H1 (cell line): ENCODE data around the gene SH2B2. TPM values are rescaled to one million over a fixed set of nuclear protein-coding genes. Genes with fewer than 3 reads are reported as not detected.

ENCODE experiments used
- CTCF ChIA-PET: fragments of 300-600 bp; sonication (Branson Sonifier 250); formaldehyde crosslinking; loops from one replicate; lab custom pipeline; 2021; ENCODE audit not compliant: partially characterized antibody; lab: Charles Lee
- POLR2A ChIA-PET: fragments of 300-600 bp; sonication (Branson Sonifier 250); formaldehyde crosslinking; loops from one replicate; lab custom pipeline; 2021; ENCODE audit warnings: inconsistent platforms; ENCODE audit not compliant: partially characterized antibody; lab: Charles Lee
- DNase-seq, 2 experiments: peaks; one replicate each; pipeline versions ENCODE4 v3.0.0 to v3.0.0-alpha.2; 2010 to 2022; ENCODE audit warnings: low spot score in 2 of 2, low read depth in 1 of 2, mixed read lengths in 1 of 2
- FAIRE-seq: peaks from 2 replicates; lab custom pipeline; 2011; peaks lifted over from hg19 to GRCh38; lab: Jason Lieb, UNC
- H2AFZ ChIP-seq: 2 replicates; pipeline ENCODE4 v1.8.1; 2012; ENCODE audit warnings: low read length, inconsistent platforms
- H2AK5ac ChIP-seq: 2 replicates; pipeline ENCODE4 v1.6.1; 2013; ENCODE audit warnings: low read depth, low read length
- H2BK120ac ChIP-seq: replicated peaks from 2 replicates; pipeline ENCODE3; 2013; ENCODE audit warnings: low read depth, low read length, inconsistent platforms
- H2BK12ac ChIP-seq: 2 replicates; pipeline ENCODE4 v1.6.1; 2013; ENCODE audit warnings: low read depth, low read length
- H2BK15ac ChIP-seq: 2 replicates; pipeline ENCODE4 v1.6.1; 2013; ENCODE audit warnings: low read length
- H2BK20ac ChIP-seq: 2 replicates; pipeline ENCODE4 v1.6.1; 2013; ENCODE audit warnings: low read length
- H2BK5ac ChIP-seq: 2 replicates; pipeline ENCODE4 v1.6.1; 2013; ENCODE audit warnings: low read depth, low read length
- H3K14ac ChIP-seq: 2 replicates; pipeline ENCODE4 v1.6.1; 2013; ENCODE audit warnings: inconsistent platforms; ENCODE audit not compliant: insufficient read length
- H3K18ac ChIP-seq: 2 replicates; pipeline ENCODE4 v1.6.1; 2013; ENCODE audit warnings: low read length; ENCODE audit errors: extremely low read depth
- H3K23ac ChIP-seq: 2 replicates; pipeline ENCODE4 v1.6.1; 2013; ENCODE audit warnings: inconsistent platforms; ENCODE audit not compliant: insufficient read length
- H3K23me2 ChIP-seq: 2 replicates; pipeline ENCODE4 v1.6.1; 2013; ENCODE audit warnings: low read depth, low read length
- H3K27ac ChIP-seq: 2 replicates; pipeline ENCODE4 v1.6.1; 2011; ENCODE audit warnings: low read depth, low read length, inconsistent platforms
- H3K27me3 ChIP-seq, 4 experiments: replicated peaks in 1 of 4; 1 replicate in 1 of 4; 2 replicates in 3 of 4; pipeline versions ENCODE4 v1.6.1 to v1.8.1; 2011 to 2013; ENCODE audit warnings: low read length in 3 of 4, mild to moderate bottlenecking in 3 of 4, inconsistent platforms in 2 of 4, mixed read lengths in 2 of 4, moderate library complexity in 1 of 4; ENCODE audit not compliant: control insufficient read depth in 3 of 4, insufficient read depth in 3 of 4; ENCODE audit errors: extremely low read depth in 1 of 4
- H3K36me3 ChIP-seq, 4 experiments: 2 replicates each; pipeline versions ENCODE4 v1.6.1 to v1.8.1; 2011 to 2013; ENCODE audit warnings: mild to moderate bottlenecking in 4 of 4, low read length in 3 of 4, moderate library complexity in 2 of 4, control low read depth in 1 of 4, inconsistent platforms in 1 of 4; ENCODE audit not compliant: insufficient read depth in 4 of 4, control insufficient read depth in 2 of 4
- H3K4ac ChIP-seq: replicated peaks from 2 replicates; pipeline ENCODE3; 2013; ENCODE audit warnings: low read length, low read depth, mixed read lengths, inconsistent platforms; ENCODE audit not compliant: insufficient read length
- H3K4me1 ChIP-seq, 4 experiments: replicated peaks in 1 of 4; 1 replicate in 1 of 4; 2 replicates in 3 of 4; pipeline versions ENCODE4 v1.6.1 to v1.8.1; 2011 to 2013; ENCODE audit warnings: low read length in 3 of 4, inconsistent platforms in 2 of 4, mixed read lengths in 1 of 4; ENCODE audit not compliant: insufficient read depth in 4 of 4, control insufficient read depth in 3 of 4
- H3K4me2 ChIP-seq, 2 experiments: 2 replicates each; pipeline versions ENCODE4 v1.6.1 to v1.8.1; 2011 to 2013; ENCODE audit warnings: low read depth in 2 of 2, low read length in 2 of 2, control low read depth in 1 of 2, inconsistent platforms in 1 of 2, mild to moderate bottlenecking in 1 of 2; ENCODE audit not compliant: insufficient read depth in 1 of 2
- H3K4me3 ChIP-seq, 4 experiments: fragments of 200-600, 300-600 bp in 1 of 4; sonication (generic), shearing (Covaris generic), sonication (Bioruptor Twin) in 1 of 4; 2 replicates each; pipeline versions ENCODE4 v1.5.1 to v1.8.1; 2011 to 2016; ENCODE audit warnings: low read length in 4 of 4, low read depth in 3 of 4, control low read depth in 2 of 4, inconsistent platforms in 2 of 4, mild to moderate bottlenecking in 2 of 4, mixed read lengths in 1 of 4, moderate library complexity in 1 of 4; ENCODE audit not compliant: insufficient read depth in 2 of 4; ENCODE audit errors: extremely low read depth in 1 of 4
- H3K56ac ChIP-seq: replicated peaks from 2 replicates; pipeline ENCODE3; 2013; ENCODE audit warnings: low read depth, mild to moderate bottlenecking, mixed read lengths, low read length, inconsistent platforms; ENCODE audit not compliant: insufficient read length
- H3K79me1 ChIP-seq: 2 replicates; pipeline ENCODE4 v1.6.1; 2013; ENCODE audit warnings: low read depth, low read length, control low read depth
- H3K79me2 ChIP-seq, 2 experiments: 2 replicates each; pipeline versions ENCODE4 v1.6.1 to v1.8.1; 2012 to 2013; ENCODE audit warnings: low read length in 2 of 2, mild to moderate bottlenecking in 2 of 2, inconsistent platforms in 1 of 2; ENCODE audit not compliant: insufficient read depth in 2 of 2, control insufficient read depth in 1 of 2
- H3K9ac ChIP-seq, 4 experiments: replicated peaks in 1 of 4; 1 replicate in 1 of 4; 2 replicates in 3 of 4; pipeline versions ENCODE4 v1.6.1 to v1.8.1; 2011 to 2013; ENCODE audit warnings: low read depth in 3 of 4, low read length in 3 of 4, control low read depth in 2 of 4, mild to moderate bottlenecking in 2 of 4, moderate library complexity in 2 of 4, inconsistent platforms in 1 of 4; ENCODE audit errors: extremely low read depth in 1 of 4
- H3K9me3 ChIP-seq, 2 experiments: 2 replicates each; pipeline versions ENCODE4 v1.6.1 to v1.8.1; 2012 to 2013; ENCODE audit warnings: mild to moderate bottlenecking in 2 of 2, moderate library complexity in 2 of 2, control low read depth in 1 of 2, inconsistent platforms in 1 of 2, low read depth in 1 of 2, low read length in 1 of 2, mixed read lengths in 1 of 2; ENCODE audit not compliant: insufficient read depth in 2 of 2
- H4K20me1 ChIP-seq, 2 experiments: replicated peaks in 1 of 2; 2 replicates each; pipeline versions ENCODE3 to v1.8.1; 2011 to 2013; ENCODE audit warnings: inconsistent platforms in 2 of 2, low read length in 2 of 2, mild to moderate bottlenecking in 1 of 2; ENCODE audit not compliant: insufficient read depth in 2 of 2, control insufficient read depth in 1 of 2
- H4K5ac ChIP-seq: 2 replicates; pipeline ENCODE4 v1.6.1; 2013; ENCODE audit warnings: low read length, low read depth, mixed read lengths, inconsistent platforms; ENCODE audit not compliant: insufficient read length
- H4K8ac ChIP-seq: 2 replicates; pipeline ENCODE4 v1.8.0; 2013; ENCODE audit warnings: mild to moderate bottlenecking, moderate library complexity, low read length, inconsistent platforms; ENCODE audit not compliant: insufficient read depth; ENCODE audit errors: extremely low read depth
- H4K91ac ChIP-seq: replicated peaks from 2 replicates; pipeline ENCODE3; 2013; ENCODE audit warnings: low read length, mixed read lengths, inconsistent platforms; ENCODE audit not compliant: insufficient read length
- BCL11A ChIP-seq, 2 experiments: IDR thresholded peaks; one replicate each; pipeline ENCODE4 v1.6.1; 2011; ENCODE audit warnings: low read depth in 2 of 2, low read length in 2 of 2, mild to moderate bottlenecking in 2 of 2
- CEBPB ChIP-seq: IDR thresholded peaks from 2 replicates; pipeline ENCODE4 v1.6.1; 2012; ENCODE audit warnings: low read depth, low read length
- PHF8 ChIP-seq: fragments of 200-600 bp; sonication (generic); conservative IDR thresholded peaks from 2 replicates; pipeline ENCODE4 v1.7.1; 2012; ENCODE audit warnings: low read depth, mild to moderate bottlenecking, inconsistent platforms, low read length, moderate library complexity
- SIX5 ChIP-seq: IDR thresholded peaks from 2 replicates; pipeline ENCODE4 v1.6.1; 2011; ENCODE audit warnings: mild to moderate bottlenecking, low read depth, low read length
- SP1 ChIP-seq: IDR thresholded peaks from 2 replicates; pipeline ENCODE4 v1.6.1; 2011; ENCODE audit warnings: low read depth, low read length
- TEAD4 ChIP-seq: IDR thresholded peaks from 2 replicates; pipeline ENCODE4 v1.6.1; 2012; ENCODE audit warnings: low read depth, low read length, inconsistent platforms, mixed read lengths
- WGBS, 2 experiments: shearing (Covaris generic) in 1 of 2; methylation state at CpG; one replicate each; pipeline versions ENCODE4 v1.1.6 to v1.1.7; 2013 to 2015; ENCODE audit warnings: low lambda C conversion rate in 2 of 2, mixed read lengths in 2 of 2, inconsistent platforms in 1 of 2, low coverage in 1 of 2, missing lambda C conversion rate in 1 of 2; ENCODE audit not compliant: insufficient replicate concordance in 2 of 2, insufficient coverage in 1 of 2, insufficient read length in 1 of 2; ENCODE audit errors: extremely low coverage in 1 of 2, missing lambda C conversion rate in 1 of 2; 5-methylcytosine and 5-hydroxymethylcytosine counted together
- polyA plus RNA-seq, 7 experiments: library from polyadenylated mRNA; depleted of rRNA in 3 of 7; stranded (reverse) in 5 of 7; unstranded in 2 of 7; fragments of >200 nt in 5 of 7; fragments of 200-250 nt in 2 of 7; gene quantifications; 1 replicate in 5 of 7; 2 replicates in 1 of 7; 4 replicates in 1 of 7; pipeline versions ENCODE4 v1.2.1 to v1.2.3, GENCODE V29; 2011 to 2013; ENCODE audit warnings: missing spikeins in 2 of 7, mixed read lengths in 2 of 7
- total RNA-seq: library from RNA; stranded (reverse); fragmentation: NEBNext Ultra II Directional; extraction: Animal tissue kit (Norgen Biotek cat#: 25700); gene quantifications from 2 replicates; pipeline ENCODE4 v1.2.1, GENCODE V29; 2021
- TF ChIP-seq, protein P1 (sequence below): IDR thresholded peaks from 2 replicates; pipeline ENCODE4 v1.6.1; 2011; ENCODE audit warnings: low read depth, mild to moderate bottlenecking, low read length; ENCODE audit not compliant: insufficient read depth

SH2B2 gene
- total and polyA plus RNA-seq, 2 of the 8 experiments (the other 6 are each of a cell fraction or from before 2014, with no cell fraction given), result 11.5 to 18.7 TPM

DNA sequence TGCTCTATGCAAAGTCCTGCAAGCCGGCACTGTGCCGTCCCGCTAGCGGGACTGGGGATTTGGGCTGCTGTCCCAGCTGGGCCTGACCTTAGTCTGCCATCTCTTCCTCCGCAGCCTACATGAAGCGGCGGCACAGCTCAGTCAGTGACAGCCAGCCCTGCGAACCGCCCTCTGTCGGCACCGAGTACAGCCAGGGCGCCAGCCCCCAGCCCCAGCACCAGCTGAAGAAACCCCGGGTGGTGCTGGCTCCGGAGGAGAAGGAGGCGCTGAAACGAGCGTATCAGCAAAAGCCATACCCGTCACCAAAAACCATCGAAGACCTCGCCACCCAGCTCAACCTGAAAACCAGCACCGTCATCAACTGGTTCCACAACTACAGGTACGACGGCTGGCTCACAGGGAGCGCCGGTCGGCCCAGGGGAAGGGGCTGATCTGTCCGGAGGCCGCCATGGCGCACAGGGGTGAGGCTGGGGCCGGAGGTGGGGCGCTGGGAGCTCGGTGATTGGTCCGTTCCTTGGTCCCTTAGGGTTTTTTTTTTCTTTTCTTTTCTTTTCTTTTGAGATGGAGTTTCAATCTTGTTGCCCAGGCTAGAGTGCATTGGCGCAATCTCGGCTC lies 47.4 kb upstream of the SH2B2 start:
- Histone ChIP-seq H4K20me1 (no peaks in the 10 kb centered on the region), H3K9ac (no peak overlapping the region), H3K14ac (no peak overlapping the region), H3K23ac (no peak overlapping the region), H2BK15ac (no peak overlapping the region), H3K4me1 (no peaks in the 10 kb centered on the region; a peak in 1 of 7 replicates), H3K36me3 (peaks cover 3 to 18% (median 8%) of the 10 kb centered on the region in 4 experiments; a peak in 6 of 8 replicates), H2BK12ac (no peak overlapping the region), H2BK5ac (no peak overlapping the region), H3K27ac (no peak overlapping the region), H3K23me2 (no peaks in the 10 kb centered on the region), H3K4me2 (no peak overlapping the region), H2BK20ac (no peak overlapping the region), H4K5ac (no peak overlapping the region), H3K18ac (no peak overlapping the region), H2AK5ac (no peak overlapping the region), H4K8ac (no peak overlapping the region), H3K4ac (no peak overlapping the region), H3K27me3 (no peaks in the 10 kb centered on the region), H3K79me2 (no peaks in the 10 kb centered on the region), H2AFZ (no peak overlapping the region), H2BK120ac (no peak overlapping the region), H3K9me3 (no peaks in the 10 kb centered on the region), H3K79me1 (no peaks in the 10 kb centered on the region), H3K4me3 (no peak overlapping the region), H3K56ac (no peak overlapping the region), H4K91ac (no peak overlapping the region)
- TF ChIP-seq BCL11A (IDR thresholded peaks at IDR 0.05; ENCODE audit: low read depth in 2 of 2, low read length in 2 of 2), result no peak
- TF ChIP-seq CEBPB, result no peak
- TF ChIP-seq SIX5, result no peak
- no peak for TF ChIP-seq SP1
- TF ChIP-seq, protein P1, sequence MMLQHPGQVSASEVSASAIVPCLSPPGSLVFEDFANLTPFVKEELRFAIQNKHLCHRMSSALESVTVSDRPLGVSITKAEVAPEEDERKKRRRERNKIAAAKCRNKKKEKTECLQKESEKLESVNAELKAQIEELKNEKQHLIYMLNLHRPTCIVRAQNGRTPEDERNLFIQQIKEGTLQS, result no peak
- no peak for TF ChIP-seq PHF8
- TF ChIP-seq TEAD4, result no peak
- CTCF ChIA-PET, result interaction anchor here (1.3 to 2.9 kb wide), 2 partner anchors 33 to 34 kb away, joined by 3 to 11 read pairs; no protein-coding TSS in a partner anchor
- POLR2A ChIA-PET, result no interaction called here
- DNase-seq, result no peak
- FAIRE-seq, result no peak
- WGBS, 2 experiments, result 93% methylated on average over 29 of the region's 35 CpGs; no CpG with 5 or more reads in 1 of the 2 experiments
